Neuronal stem cell (in vitro differentiated cells): ENCODE data around the gene CADPS.
A peak's percentile ranks its signal among the peaks of the same experiment; 100 is the strongest.

Experiments
- DNase-seq: peaks from one replicate; pipeline ENCODE4 v3.0.0-alpha.2; 2013; ENCODE audit warnings: low spot score
- H2AFZ ChIP-seq: one replicate; pipeline ENCODE4 v1.6.1; 2013; ENCODE audit warnings: mild to moderate bottlenecking, low read length, inconsistent platforms
- H2AK5ac ChIP-seq: 2 replicates; pipeline ENCODE4 v1.6.1; 2013; ENCODE audit warnings: low read depth, mild to moderate bottlenecking, inconsistent platforms, low read length, moderate library complexity, mixed read lengths
- H2BK120ac ChIP-seq: 2 replicates; pipeline ENCODE4 v1.6.1; 2013; ENCODE audit warnings: low read depth, mild to moderate bottlenecking, inconsistent platforms, low read length, moderate library complexity, mixed read lengths
- H2BK12ac ChIP-seq: one replicate; pipeline ENCODE4 v1.6.1; 2013; ENCODE audit warnings: low read length, inconsistent platforms
- H2BK15ac ChIP-seq: 2 replicates; pipeline ENCODE4 v1.6.1; 2013; ENCODE audit warnings: mild to moderate bottlenecking, low read length, inconsistent platforms, mixed read lengths
- H2BK5ac ChIP-seq: one replicate; pipeline ENCODE4 v1.6.1; 2013; ENCODE audit warnings: inconsistent platforms, mild to moderate bottlenecking, low read length, moderate library complexity
- H3K14ac ChIP-seq: one replicate; pipeline ENCODE4 v1.6.1; 2013; ENCODE audit warnings: low read length, inconsistent platforms
- H3K18ac ChIP-seq: 2 replicates; pipeline ENCODE4 v1.6.1; 2013; ENCODE audit warnings: low read length, inconsistent platforms
- H3K23ac ChIP-seq: 2 replicates; pipeline ENCODE4 v1.6.1; 2013; ENCODE audit warnings: low read depth, mild to moderate bottlenecking, mixed read lengths, low read length, inconsistent platforms; ENCODE audit not compliant: poor library complexity
- H3K27ac ChIP-seq: replicated peaks from 3 replicates; pipeline ENCODE4 v1.5.1; 2013; ENCODE audit warnings: low read length, inconsistent platforms
- H3K27me3 ChIP-seq, 3 experiments: 2 replicates each; pipeline ENCODE4 v1.6.1; 2013; ENCODE audit warnings: low read length in 3 of 3, mild to moderate bottlenecking in 2 of 3, inconsistent platforms in 1 of 3, low read depth in 1 of 3, mixed read lengths in 1 of 3, moderate library complexity in 1 of 3; ENCODE audit not compliant: control insufficient read depth in 3 of 3, insufficient read depth in 3 of 3
- H3K36me3 ChIP-seq, 2 donors: replicated peaks in 1 of 2; 2 replicates each; pipeline ENCODE4 v1.6.1; 2013; ENCODE audit warnings: low read length in 2 of 2; ENCODE audit not compliant: control insufficient read depth in 2 of 2, insufficient read depth in 2 of 2
- H3K4ac ChIP-seq: 2 replicates; pipeline ENCODE4 v1.6.1; 2013; ENCODE audit warnings: inconsistent platforms, mild to moderate bottlenecking, low read length, moderate library complexity
- H3K4me1 ChIP-seq, 2 donors: 1 replicate in 1 of 2; 2 replicates in 1 of 2; pipeline ENCODE4 v1.6.1; 2013; ENCODE audit warnings: low read length in 2 of 2, low read depth in 1 of 2; ENCODE audit not compliant: control insufficient read depth in 2 of 2, insufficient read depth in 1 of 2
- H3K4me2 ChIP-seq: one replicate; pipeline ENCODE4 v1.6.1; 2013; ENCODE audit warnings: mild to moderate bottlenecking, low read length, inconsistent platforms; ENCODE audit not compliant: insufficient read depth, poor library complexity, severe bottlenecking
- H3K4me3 ChIP-seq, 2 donors: 2 replicates each; pipeline ENCODE4 v1.5.1; 2013; ENCODE audit warnings: low read length in 2 of 2, mild to moderate bottlenecking in 2 of 2, inconsistent platforms in 1 of 2, moderate library complexity in 1 of 2
- H3K79me1 ChIP-seq: one replicate; pipeline ENCODE4 v1.6.1; 2013; ENCODE audit warnings: low read depth, mild to moderate bottlenecking, inconsistent platforms, low read length, moderate library complexity
- H3K9ac ChIP-seq: one replicate; pipeline ENCODE4 v1.6.1; 2013; ENCODE audit warnings: mild to moderate bottlenecking, low read depth, low read length, inconsistent platforms; ENCODE audit not compliant: poor library complexity
- H3K9me3 ChIP-seq, 2 donors: replicated peaks in 1 of 2; 2 replicates each; pipeline versions ENCODE3 to v1.6.1; 2013; ENCODE audit warnings: low read length in 2 of 2, mild to moderate bottlenecking in 2 of 2, inconsistent platforms in 1 of 2, low read depth in 1 of 2, mixed read lengths in 1 of 2, moderate library complexity in 1 of 2; ENCODE audit not compliant: control insufficient read depth in 2 of 2, insufficient read depth in 1 of 2
- H4K8ac ChIP-seq: one replicate; pipeline ENCODE4 v1.6.1; 2013; ENCODE audit warnings: low read depth, mild to moderate bottlenecking, inconsistent platforms, low read length, moderate library complexity
- H4K91ac ChIP-seq: one replicate; pipeline ENCODE4 v1.6.1; 2013; ENCODE audit warnings: low read length, low read depth, mild to moderate bottlenecking, inconsistent platforms; ENCODE audit not compliant: poor library complexity
- WGBS, 2 donors: extraction: QIAGEN DNeasy Blood & Tissue Kit; methylation state at CpG; one replicate each; pipeline ENCODE4 v1.1.7; 2013; ENCODE audit warnings: missing lambda C conversion rate in 2 of 2, mixed read lengths in 1 of 2; ENCODE audit not compliant: insufficient read length in 2 of 2, insufficient replicate concordance in 1 of 2; ENCODE audit errors: extremely low coverage in 2 of 2; 5-methylcytosine and 5-hydroxymethylcytosine counted together

The CADPS gene

DNA sequence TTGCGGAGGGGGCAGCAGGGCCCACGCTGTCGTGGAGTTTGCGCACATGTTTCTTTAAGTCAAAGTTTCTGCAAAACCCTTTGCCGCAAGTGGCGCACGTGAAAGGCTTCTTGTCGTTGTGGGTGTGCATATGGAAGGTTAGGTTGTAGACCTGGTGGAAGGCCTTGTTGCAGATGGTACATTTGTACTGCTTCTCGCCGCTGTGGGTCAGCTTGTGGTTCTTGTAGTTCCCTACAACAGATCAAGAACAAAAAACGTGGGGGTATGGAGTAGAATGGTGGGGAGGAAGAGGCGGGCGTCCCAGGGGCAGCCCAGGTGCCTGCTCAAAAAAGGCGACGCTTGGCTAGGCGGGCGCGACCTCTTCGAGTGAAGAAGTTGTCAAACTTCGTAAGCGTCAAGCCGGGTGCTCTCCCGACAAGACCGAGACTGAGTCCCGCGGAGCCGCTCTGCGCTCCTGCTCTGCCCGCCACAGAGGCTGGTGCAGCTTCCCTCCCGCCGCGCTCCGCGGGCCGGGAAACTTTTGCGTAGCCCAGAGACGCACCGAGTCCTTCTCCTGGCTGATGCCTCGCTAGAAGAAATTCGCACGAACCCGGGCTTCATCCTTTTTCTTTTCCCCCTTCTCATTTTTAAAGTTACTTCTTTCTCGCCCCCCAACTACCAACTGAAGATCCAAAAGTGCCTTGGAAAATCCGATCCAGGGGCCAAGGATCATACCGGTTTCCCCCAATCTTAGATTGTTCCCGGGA lies 504.9 kb downstream of the CADPS start:
- H3K4me3 ChIP-seq, result peak overlapping the region in 1 of 2 donors; percentile 58
- no peaks in the 10 kb centered on the region for H3K79me1 ChIP-seq
- no peak overlapping the region for H2BK5ac ChIP-seq
- no peak overlapping the region for H4K8ac ChIP-seq
- H3K9ac ChIP-seq, result peak overlapping the region; percentile 10
- H2BK12ac ChIP-seq, result no peak overlapping the region
- no peak for DNase-seq
- H4K91ac ChIP-seq, result no peak overlapping the region
- no peaks in the 10 kb centered on the region for H3K36me3 ChIP-seq
- WGBS, 2 donors, result no CpG with 5 or more reads among the region's 46 CpGs
- H3K18ac ChIP-seq, result peak overlapping the region; percentile 79
- H3K9me3 ChIP-seq, result no peaks in the 10 kb centered on the region
- no peak overlapping the region for H3K23ac ChIP-seq
- peak overlapping the region; percentile 3 for H2AK5ac ChIP-seq
- H3K4me2 ChIP-seq, result peak overlapping the region; percentile 86
- peak overlapping the region; percentile 9 for H2BK120ac ChIP-seq
- no peak overlapping the region for H3K14ac ChIP-seq
- peaks cover 9 to 38% of the 10 kb centered on the region in 2 donors for H3K4me1 ChIP-seq
- H3K4ac ChIP-seq, result no peak overlapping the region
- H2AFZ ChIP-seq, result peak overlapping the region; percentile 64
- peaks cover 25 to 99% (median 64%) of the 10 kb centered on the region in 3 experiments for H3K27me3 ChIP-seq
- H2BK15ac ChIP-seq, result peak overlapping the region; percentile 3
- H3K27ac ChIP-seq, result no peak overlapping the region

DNA sequence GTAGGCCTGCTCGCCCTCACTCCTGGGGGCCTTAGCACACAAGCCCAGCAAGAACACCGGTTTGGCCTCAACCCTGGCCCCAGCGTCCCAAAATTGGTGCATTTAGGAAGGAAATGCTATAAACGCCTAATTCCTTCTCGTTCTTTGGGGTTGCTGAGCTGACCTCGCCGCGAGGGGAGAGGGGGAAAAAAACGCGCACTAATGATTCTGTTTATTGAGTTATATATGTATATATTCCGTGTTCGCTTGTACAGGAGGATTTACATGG lies 505.8 kb downstream of the CADPS start:
- Histone ChIP-seq H4K91ac (no peak overlapping the region), H2BK15ac (no peak overlapping the region), H3K23ac (no peak overlapping the region), H2AK5ac (no peak overlapping the region), H3K27me3 (peaks cover 25 to 99% (median 64%) of the 10 kb centered on the region in 3 experiments), H2BK12ac (no peak overlapping the region), H3K4me1 (peaks cover 6 to 39% of the 10 kb centered on the region in 2 donors), H3K4ac (no peak overlapping the region), H3K79me1 (no peaks in the 10 kb centered on the region), H3K4me2 (no peak overlapping the region), H4K8ac (no peak overlapping the region), H3K4me3 (no peak overlapping the region), H3K9me3 (no peaks in the 10 kb centered on the region), H3K9ac (no peak overlapping the region), H3K36me3 (no peaks in the 10 kb centered on the region), H2AFZ (no peak overlapping the region), H3K18ac (no peak overlapping the region), H3K14ac (no peak overlapping the region), H2BK120ac (no peak overlapping the region), H2BK5ac (no peak overlapping the region), H3K27ac (no peak overlapping the region)
- no peak for DNase-seq
- whole genome bisulfite sequencing, 2 donors, result no CpG with 5 or more reads among the region's 12 CpGs

DNA sequence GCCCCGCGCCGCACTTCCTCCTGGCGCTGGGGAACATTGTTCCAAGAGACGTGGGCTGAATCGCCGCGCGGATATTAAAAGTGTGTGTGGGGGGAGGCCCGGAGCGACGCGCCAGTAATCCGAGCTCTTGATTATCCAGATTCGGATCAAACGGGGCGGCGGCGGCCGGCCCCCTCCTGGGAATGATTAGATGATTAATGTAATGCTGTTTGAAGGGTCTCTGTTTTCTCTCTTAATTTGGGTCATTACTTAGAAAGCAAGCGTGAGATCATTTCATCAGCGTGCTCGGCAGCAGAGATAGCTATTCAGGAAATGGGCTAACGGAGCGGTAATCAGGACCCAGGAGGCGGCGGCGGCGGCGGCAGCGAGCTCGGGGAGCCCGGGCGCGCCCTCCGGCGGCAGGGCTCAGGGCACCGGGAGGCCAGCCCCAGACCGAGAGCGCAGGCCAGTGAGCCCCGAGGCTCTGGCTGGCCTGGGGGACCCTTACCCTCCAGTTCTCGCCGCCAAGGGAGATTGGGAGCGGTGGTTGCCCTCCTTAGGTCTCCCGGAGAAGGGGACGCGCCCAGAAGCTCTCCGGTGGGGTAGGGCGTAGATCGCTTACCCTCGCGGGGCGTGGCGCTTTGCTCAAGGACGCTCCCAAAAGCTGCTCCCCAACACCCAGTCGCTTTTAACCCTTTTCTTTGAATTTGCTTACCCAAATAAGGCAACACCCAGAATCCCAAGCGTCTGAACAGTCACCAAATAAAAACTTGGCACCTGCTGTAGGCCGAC lies 506.3 kb downstream of the CADPS start:
- Histone ChIP-seq H2BK5ac (no peak overlapping the region), H3K14ac (no peak overlapping the region), H3K36me3 (no peaks in the 10 kb centered on the region), H3K18ac (peak overlapping the region; percentile 94), H4K91ac (no peak overlapping the region), H3K79me1 (no peaks in the 10 kb centered on the region), H3K4me3 (peak overlapping the region in 1 of 2 donors; percentile 69), H2BK12ac (no peak overlapping the region), H3K4ac (no peak overlapping the region), H3K4me2 (peak overlapping the region; percentile 43), H2BK120ac (no peak overlapping the region), H3K23ac (peak overlapping the region; percentile 22), H3K9ac (no peak overlapping the region), H3K27ac (no peak overlapping the region), H3K9me3 (no peaks in the 10 kb centered on the region), H4K8ac (no peak overlapping the region), H2BK15ac (no peak overlapping the region), H3K4me1 (peaks cover 6 to 40% of the 10 kb centered on the region in 2 donors), H3K27me3 (peaks cover 25 to 99% (median 64%) of the 10 kb centered on the region in 3 experiments), H2AK5ac (peak overlapping the region; percentile 25), H2AFZ (peak overlapping the region; percentile 59)
- DNase-seq, result no peak
- no CpG with 5 or more reads among the region's 58 CpGs for WGBS, 2 donors

DNA sequence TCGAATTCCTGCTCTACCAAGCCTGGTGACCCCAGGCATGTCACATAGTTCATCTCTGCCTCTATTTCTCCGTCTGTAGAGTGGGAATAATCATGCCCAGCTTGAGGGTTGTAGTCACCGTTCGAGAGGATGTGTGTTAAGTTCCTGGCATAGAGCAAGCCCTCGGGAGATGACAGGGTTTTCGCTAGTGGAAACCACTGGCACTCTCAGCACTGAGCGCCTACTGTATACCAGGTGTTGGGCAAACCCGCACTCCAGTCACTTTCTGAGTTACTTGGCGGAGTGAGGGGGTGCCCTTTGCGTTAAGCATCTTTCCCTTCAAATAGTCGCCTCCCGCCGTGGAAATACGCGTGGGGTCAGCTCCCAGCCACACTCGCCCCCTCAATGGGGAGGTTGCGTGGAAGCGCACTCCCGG lies 506.9 kb downstream of the CADPS start:
- Histone ChIP-seq H2BK15ac (no peak overlapping the region), H3K23ac (peak overlapping the region; percentile 22), H3K4me1 (peaks cover 6 to 42% of the 10 kb centered on the region in 2 donors), H3K4ac (no peak overlapping the region), H3K36me3 (no peaks in the 10 kb centered on the region), H2BK12ac (no peak overlapping the region), H4K8ac (no peak overlapping the region), H3K14ac (no peak overlapping the region), H2AK5ac (peak overlapping the region; percentile 25), H3K27ac (no peak overlapping the region), H3K79me1 (no peaks in the 10 kb centered on the region), H3K18ac (peak overlapping the region; percentile 94), H2AFZ (no peak overlapping the region), H3K27me3 (peaks cover 25 to 99% (median 67%) of the 10 kb centered on the region in 3 experiments), H3K4me3 (peak overlapping the region in 1 of 2 donors; percentile 15), H3K4me2 (peak overlapping the region; percentile 54), H2BK120ac (no peak overlapping the region), H2BK5ac (no peak overlapping the region), H4K91ac (no peak overlapping the region), H3K9me3 (no peaks in the 10 kb centered on the region), H3K9ac (no peak overlapping the region)
- no peak for DNase-seq
- WGBS, 2 donors, result no CpG with 5 or more reads among the region's 19 CpGs
